ENCODE data around the gene PLET1.
A peak's percentile ranks its signal among the peaks of the same experiment; 100 is the strongest.

PLET1 gene, protein sequence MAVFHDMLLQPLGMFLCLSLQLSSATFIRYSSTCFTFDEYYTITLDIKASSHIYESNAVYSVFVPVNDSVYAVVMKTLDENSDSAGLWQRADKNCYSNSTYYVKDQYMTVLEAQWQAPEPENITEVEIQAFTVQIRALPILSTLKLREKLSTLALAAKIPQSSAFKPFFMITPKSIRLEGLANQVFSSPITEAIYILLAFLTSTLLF

DNA sequence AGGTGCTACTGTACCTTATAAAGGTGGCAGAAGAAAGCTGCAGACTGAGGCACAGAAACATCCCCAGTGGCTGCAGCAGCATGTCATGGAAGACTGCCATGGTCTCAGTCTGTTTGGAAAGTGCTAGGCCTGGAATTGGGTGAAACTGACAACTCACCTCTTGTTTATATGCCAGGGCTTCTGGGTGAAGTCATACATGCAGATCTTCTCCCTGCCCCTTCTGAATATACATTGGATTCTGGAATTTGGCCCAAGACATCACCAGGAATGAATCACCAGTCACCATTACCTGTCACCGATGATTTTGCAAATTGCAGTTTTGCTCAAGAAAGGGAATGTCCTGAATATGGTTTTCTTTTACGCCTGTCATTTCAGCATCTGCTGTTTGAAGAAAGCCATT, at the start of gene PLET1:
Gene PLET1 (minus strand): TSS at position 371 of the 400 bp plus-strand sequence. CDS start 271 bp downstream, at position 100.
- no peak for DNase-seq (ENCODE audit: low read depth in 2 of 3, low spot score in 1 of 3)

DNA sequence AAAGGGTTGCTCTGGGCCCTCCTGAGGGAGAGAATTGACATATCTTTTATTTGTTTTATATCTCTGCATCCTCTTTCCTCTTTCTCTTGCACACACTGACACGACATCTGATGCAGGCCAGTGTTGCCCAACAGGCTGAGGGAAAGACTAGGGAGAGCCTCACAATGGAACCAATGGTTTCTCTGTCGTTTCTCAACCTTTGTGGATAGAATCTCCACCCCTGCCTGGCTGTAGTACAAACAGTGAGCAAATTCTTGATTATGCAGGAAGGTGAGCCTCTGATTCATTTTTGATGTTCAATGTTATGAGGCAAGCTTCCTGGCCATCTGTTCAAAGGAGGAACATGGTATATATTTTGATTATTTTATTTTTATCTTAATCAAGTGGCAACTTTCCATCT, 49.8 kb upstream of the PLET1 start:
- no peak for DNase-seq (ENCODE audit: low read depth in 2 of 3, low spot score in 1 of 3)

DNA sequence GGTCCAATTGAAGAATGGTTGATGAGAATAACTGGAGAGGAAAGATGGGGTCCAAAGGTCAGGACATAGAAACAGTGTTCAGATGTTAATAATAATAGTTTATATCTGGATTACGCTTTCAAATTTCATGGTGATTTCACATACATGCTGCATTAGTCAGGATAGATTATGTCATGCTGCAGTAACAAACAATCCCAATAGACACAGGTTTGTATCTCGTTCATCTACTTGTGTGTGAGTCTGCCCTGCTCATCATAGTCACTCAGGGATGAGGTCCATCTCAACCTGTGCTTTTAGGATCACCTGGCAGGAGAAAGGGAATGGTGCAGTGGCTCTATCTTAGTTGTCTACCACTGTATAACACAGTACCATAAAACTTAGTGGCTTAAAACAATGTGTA, 48.0 kb upstream of the PLET1 start:
- no peak for DNase-seq (ENCODE audit: low read depth in 2 of 3, low spot score in 1 of 3)

DNA sequence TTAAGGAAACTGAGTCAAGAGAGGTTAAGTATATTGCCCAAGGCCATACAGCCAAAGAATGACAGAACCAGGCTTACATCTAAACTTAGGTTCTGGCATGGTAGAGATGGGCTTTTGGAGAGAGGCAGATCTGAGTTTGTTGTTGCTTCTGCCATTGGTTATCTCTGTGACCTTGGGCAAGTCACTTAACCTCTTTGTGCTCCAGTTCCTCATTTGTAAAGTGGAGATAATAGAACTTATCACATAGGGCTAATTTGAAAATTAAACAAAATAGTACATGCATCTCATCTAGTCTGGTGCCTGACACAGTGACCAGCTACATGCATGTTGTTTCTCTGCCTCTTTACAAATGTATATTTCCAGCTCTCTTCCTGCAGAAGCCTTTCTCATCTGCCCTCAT, 47.0 kb upstream of the PLET1 start:
- no peak for DNase-seq (ENCODE audit: low read depth in 2 of 3, low spot score in 1 of 3)

DNA sequence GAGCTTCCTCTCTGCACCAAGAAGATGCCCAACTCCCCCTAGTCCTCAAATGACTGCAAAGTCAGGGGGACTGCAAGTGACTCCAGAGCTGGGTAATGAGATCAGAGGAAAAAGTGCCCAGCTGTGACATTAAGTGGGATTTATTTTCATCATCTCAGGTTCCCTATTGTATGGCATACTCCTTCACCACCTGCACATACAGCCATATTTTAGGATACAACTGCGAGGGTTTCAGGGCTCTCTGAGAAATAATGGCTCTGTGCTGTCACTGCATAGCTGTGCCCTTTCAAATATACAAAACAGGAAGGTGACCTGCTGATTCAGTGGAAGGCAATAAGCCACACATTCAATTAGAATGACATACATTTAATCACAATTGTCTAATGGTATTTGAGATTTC, 45.6 kb upstream of the PLET1 start:
- DNase-seq (ENCODE audit: low read depth in 2 of 3, low spot score in 1 of 3), result no peak

DNA sequence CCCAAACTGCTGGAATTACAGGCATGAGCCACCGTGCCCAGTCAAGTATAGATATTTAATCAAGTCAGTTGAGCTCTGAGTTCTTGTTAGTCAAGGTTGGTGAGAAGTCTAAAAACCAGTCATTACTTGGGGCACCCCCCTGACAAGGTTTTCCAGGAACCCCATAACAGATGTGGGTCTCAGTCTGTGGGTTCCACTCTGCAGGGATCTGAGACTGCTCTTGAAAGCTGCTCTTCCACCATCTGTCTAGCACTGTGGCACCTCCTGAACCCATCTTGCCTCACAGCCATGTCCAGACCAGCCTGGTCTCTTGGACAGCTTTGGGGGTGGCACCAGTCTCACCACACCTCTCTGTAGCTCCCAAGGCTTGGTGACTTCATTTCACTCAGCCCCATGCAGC, 44.3 kb upstream of the PLET1 start:
- no peak for DNase-seq (ENCODE audit: low read depth in 2 of 3, low spot score in 1 of 3)

DNA sequence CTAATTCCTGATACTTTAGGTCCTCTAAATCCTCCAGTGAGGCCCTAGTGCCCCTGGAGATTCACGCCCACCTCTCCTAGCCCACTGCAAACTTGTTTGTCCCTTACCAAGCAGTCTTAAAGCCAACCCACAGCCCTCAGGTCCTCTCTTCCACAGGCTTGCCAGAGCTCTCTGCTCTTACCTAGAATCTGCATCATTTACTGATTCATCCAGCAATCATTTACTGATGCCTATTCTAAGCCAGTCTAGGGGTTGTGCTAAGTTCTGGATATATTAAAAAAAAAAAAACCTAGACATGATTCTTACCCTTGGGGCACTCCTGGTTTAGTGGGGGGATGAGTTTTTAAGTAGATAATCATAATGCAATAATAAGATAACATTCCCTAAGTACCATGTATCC, 43.0 kb upstream of the PLET1 start:
- no peak for DNase-seq (ENCODE audit: low read depth in 2 of 3, low spot score in 1 of 3)

DNA sequence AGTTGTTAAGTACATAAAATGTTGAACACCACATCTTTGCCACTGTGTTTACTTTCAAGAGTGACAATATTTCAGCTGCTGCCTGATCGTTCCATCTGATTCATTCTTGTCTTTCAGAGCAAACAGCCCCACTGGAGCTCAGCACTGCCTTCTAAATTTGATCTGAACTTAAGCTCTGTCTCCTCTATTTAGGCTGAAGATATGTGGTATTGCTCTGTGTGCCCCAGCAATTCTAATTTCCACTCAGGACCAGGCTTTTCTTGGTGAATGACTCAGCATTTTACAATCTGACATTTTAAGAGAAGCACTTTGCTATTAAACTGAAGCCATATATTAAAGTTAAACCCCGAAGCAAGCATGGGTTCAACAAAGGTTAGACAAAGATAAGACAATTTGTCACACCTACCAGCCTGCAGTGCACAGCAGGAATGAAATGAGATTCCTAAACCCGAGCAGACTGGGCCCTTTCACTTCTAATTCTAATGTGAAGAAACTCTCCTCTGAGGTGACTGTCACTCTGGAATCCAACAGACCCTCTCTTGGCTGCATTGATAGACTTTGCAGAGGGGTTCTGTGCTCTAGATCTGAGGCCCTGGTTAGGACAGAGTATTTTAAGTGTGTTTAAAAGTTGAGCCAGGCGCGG, 41.7 kb upstream of the PLET1 start:
- DNase-seq (ENCODE audit: low read depth in 2 of 3, low spot score in 1 of 3), result no peak

DNA sequence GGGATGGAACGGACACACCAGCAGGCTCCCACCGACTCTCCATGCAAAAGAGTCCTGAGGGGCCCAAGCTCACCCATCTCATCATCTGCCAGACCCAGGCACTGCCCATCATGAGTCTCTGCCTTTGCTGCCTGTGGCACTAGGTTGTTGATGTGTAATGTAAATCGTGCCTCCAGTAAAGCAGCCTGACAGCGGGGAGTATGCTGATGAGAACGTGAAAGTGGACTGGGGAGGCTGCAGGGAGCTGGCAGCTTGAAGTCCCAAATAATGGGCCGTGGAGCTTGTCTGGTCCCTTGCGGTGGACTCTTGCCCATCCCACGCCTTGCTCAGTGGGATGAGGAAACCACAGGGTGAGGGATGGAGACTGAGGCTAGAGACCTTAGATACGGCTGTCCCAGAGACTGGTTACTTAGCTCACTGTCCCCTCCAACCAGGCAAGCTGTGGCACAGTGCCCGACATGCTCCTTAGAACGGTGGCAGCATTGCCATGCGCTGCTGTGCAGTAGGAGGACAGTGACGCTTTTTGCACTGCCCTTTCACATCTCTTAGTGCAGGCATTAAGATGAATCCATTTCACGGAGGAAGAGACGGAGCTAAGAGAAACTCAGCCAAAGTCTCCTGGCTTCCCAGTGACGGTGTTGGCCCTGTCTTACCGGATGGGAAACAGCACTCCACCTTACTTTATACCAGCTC, 39.6 kb upstream of the PLET1 start:
- DNase-seq (ENCODE audit: low read depth in 2 of 3, low spot score in 1 of 3), result no peak

DNA sequence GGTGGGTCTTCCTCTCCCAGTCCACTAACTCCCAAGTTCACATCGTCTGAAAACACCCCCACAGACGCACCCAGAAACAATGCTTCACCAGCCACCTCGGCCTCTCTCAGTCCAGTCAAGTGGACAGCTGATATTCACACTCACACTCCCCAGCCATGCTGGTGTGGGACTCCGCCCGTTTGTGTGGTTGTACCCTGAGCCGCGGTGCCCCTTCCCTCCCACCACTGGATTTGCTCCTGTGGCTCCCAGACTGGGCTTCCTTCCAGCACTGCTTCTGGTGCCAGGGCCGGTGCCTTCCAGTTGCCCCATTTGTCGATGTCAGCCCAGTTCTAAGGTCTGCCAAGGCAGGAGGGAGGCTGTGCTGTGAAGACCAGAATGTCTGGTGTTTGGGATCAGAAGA, 37.9 kb upstream of the PLET1 start:
- DNase-seq (ENCODE audit: low read depth in 2 of 3, low spot score in 1 of 3), result no peak

DNA sequence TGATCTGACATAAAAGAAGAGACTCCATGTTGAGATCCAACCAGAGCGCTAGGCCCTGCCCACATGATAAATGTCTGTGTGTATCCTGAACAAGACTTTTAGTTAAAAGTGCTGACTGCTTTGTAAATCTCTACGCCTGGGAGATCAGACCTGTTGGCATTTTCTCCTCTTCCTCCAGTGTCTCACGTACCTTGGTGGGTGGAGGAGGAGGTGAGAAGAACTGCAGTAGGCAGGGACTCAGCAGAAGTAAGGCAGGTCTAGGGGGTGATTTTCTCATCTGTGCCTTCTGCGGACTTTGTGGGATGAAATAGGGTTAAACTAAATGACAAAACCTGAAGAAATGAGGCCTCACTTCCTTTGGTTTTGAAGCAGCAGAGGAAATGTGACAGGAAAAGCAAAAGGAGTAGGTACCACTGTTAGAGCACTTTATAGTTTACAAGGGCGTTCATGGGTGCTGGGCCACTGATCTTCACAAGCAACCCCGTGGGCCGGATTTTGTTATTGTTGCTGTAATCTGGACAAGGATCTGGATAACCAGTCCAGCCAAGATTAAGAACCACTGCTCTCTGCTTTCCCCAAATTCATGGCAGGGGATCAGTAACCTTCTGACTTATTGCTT, 36.7 kb upstream of the PLET1 start:
- DNase-seq (ENCODE audit: low read depth in 2 of 3, low spot score in 1 of 3), result peak; percentile 10 to 39 (median 34)

DNA sequence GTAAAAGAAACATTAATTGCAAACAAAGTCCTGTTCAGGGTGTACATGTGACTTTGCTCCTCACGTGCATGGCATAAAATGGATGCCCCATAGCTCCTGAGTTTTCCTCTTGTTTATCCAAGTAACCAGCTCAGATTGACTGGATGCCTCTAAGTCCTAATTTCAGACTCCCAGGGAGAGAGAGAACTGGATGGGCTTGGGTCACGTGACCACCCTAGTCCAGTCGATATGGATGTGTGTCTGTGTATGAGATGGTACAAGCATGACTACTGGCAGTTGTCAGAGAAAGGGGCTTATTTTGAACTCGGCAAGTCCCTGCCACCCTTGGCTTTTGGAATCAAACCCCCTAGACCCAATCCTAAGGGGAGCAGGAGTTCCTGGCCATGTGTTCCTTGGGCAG, 35.4 kb upstream of the PLET1 start:
- DNase-seq (ENCODE audit: low read depth in 2 of 3, low spot score in 1 of 3), result no peak

DNA sequence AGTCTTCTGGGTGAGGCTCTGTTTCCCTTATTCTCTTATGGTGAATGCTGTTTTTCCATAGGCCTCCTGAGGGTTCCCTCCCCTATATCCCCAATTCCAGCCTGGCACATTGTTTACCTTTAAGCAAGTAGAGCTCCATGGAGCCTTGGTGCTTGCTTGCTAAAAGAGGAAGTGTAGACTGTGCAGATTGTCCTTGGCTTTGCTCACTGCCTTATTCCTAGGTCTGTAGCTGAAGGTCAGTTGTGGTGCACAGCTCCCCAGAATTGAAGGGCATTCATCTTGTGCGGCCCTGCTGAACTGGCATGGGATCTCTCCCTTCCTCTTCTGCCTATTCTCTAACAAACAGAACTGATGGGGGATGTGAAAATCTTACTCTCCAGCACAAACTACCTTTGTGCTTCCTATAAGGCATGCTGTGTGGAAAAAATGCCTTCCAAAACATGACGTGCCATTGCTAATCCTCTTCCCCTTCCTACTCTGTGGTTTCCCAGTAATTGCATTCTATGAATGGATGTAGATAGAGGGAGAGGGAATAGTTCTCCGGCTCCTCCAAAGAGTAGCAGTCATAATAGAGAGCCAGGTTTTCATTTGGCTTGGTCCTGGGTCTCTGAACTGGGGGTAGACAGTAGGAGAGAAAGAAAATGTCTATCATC, 34.2 kb upstream of the PLET1 start:
- DNase-seq (ENCODE audit: low read depth in 2 of 3, low spot score in 1 of 3), result no peak

DNA sequence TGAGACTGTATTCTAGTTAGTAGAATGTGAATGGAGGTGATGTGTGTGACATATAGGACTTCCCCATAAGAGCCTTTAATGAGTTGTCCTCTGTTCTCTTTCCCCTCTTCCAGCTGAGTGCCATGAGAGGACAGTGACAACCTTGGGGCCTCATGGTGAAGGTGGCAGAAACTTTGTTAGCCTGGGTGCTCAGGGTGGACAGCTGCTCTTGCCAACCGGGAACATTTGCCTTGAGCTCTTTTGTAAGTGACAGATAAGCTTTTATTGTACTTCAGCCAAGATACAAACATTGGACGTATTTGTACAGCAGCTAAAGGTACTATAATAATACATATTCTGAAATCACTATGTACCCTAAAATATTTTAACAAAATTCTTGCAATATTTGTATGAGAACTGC, 33.0 kb upstream of the PLET1 start:
- no peak for DNase-seq (ENCODE audit: low read depth in 2 of 3, low spot score in 1 of 3)

DNA sequence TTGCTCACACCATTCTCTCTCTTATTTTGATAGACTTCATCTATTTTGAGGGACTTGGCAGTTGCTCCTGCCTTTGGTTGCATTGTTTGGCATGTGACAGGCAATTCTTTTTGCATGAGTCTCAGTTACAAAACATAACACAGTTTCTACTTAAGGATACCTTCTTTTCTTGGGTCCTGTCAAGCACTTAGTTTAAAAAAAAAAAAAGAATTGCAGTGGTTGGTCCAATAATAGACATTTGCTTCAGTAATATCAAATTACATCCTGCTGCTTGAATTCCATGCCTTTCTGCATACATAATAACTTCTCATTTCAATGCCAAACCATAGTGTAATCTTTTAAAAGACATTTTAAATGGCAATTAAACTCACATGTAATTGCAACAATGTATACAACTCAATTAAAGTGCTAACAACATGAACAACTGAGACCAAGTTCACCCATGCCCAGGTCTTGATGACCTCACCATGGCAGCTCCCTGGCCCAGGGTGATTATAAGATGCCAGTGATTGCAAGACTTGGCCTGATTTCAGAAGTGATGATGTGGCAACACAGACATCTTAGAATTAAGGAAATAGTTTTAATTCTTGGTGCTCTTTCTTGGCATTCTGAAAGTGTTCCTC, 32.2 kb upstream of the PLET1 start:
- DNase-seq (ENCODE audit: low read depth in 2 of 3, low spot score in 1 of 3), result no peak

DNA sequence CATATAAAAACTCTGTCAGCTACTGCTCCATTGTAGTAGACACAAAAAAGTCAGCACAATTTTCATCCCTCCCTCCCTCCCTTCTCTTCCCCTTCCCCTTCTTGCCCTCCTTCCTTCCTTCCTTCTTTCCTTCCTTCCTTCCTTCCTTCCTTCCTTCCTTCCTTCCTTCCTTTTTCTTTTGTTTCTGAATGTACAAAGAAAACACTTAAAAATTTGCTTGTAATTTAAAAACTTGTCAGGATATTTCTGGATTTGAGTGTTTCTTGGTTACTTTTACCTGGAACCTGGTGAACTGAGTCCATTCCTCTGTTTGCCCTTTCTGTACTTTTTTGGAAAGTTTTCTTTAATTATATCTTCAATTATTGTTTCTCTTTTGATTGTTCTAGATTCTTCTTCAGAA, 31.5 kb upstream of the PLET1 start:
- DNase-seq (ENCODE audit: low read depth in 2 of 3, low spot score in 1 of 3), result no peak

DNA sequence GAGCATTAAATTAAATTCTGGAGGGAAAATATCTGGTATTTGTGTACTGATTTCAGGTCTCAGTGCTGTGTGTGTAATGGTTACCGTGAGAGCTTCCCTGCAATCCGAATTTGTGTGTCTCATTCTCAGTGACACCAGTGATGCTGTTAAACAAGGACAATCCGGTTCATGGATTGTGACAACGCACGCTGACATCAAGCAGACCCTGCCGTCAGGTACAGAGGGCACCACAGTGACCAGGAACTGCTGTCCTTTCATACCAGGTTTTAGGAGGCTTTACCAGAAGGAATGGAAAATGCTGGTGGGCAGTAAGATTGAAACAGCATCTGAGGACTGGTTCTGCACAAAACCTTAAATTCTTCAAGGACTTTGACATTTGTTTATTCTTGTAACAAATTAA, 30.5 kb upstream of the PLET1 start:
- DNase-seq (ENCODE audit: low read depth in 2 of 3, low spot score in 1 of 3), result no peak

DNA sequence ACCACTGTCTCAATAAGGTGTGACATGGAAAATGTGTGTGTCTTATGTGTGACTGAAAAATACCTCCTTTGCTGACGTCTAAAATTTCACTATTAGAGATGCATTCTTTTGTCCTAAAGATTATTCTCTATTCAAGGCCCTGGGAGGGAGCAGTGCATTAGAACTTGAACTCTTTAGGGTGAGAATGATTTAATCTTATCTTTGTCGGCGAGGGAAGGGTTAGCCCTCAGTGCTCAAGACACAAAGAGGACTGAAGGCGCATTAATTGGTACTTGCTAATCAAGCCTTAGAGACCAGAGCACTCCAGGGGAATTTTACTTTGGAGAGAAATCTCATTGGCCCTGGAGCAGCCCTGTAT, 29.8 kb upstream of the PLET1 start:
- DNase-seq (ENCODE audit: low read depth in 2 of 3, low spot score in 1 of 3), result no peak

DNA sequence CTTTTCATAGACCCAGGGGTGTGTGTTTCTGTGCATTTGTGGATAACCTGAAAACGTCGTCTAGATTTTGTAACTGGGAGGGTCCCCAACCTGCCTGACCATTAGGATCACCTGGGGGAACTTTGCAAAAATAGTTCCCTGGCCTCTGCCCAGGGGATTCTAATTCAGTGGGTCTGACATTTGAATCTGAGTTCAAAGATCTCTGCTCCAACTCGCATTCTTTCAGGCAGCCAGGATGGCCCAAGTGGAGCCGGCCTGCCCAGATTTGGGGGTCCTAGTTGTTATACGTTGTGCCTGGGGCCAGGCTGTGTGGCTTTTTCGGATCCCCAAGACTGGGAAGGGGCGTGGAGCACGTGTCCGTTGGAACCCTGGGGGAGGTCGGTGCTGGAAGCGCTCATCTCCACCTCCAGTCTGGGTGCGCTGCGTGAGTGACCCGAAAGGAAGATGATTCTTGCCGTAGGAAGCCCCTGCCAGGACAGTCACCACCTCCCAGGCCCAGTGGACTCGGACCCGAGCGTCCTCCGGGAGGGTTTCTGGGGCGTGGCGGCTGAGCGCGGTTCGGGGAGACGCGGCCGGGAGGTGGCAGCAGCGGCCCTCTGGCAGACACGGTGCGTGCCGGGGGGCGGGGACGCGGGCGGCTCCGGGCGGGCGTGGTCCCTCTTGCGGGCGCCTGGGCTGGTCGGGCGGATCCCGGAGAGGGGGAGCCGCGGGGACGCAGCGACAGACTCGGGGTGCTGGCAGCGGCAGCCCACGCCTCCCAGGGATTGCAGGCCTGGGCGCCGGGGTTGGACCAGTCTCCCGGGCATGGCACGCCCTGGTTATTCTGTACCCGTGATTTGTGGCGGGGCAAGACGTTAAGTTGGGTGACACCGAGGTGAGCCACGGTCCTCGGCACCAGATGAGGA, 29.2 kb upstream of the PLET1 start:
- peak; percentile 64 to 78 (median 76) for DNase-seq (ENCODE audit: low read depth in 2 of 3, low spot score in 1 of 3)

DNA sequence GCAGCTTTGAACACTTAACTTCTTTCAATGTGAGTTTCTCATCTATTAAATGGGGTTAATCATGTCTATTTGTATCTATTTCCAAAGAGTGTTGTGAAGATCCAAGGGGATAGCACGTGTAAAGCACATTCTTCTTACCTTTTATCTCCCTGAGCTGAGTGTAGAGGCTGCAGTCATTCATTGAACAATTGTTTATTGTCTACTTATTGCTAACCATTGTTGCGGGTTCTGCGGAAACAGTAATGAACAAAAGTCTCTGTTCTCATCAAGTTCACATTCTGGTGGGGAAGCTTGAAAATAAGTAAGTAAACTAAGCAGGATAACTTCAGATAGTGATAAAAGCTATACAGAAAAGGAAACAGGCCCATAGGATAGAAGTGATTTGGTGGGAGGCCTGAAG, 27.4 kb upstream of the PLET1 start:
- no peak for DNase-seq (ENCODE audit: low read depth in 2 of 3, low spot score in 1 of 3)
